GM12875 (cell line): Measurements from ENCODE around the gene CCDC127.

Source experiments
- H3K4me3 ChIP-seq: one replicate; pipeline ENCODE4 v1.5.1; 2011; ENCODE audit warnings: low read depth, low read length, control low read depth
- CTCF ChIP-seq: IDR thresholded peaks from 2 replicates; pipeline ENCODE4 v1.5.1; 2011; ENCODE audit warnings: low read depth, mild to moderate bottlenecking, control low read depth, inconsistent platforms, low read length, moderate library complexity, borderline replicate concordance; ENCODE audit not compliant: insufficient read depth

Gene CCDC127

GRCh38 chr5:204966-205670, 12.8 kb downstream of the CCDC127 start:
- no peak for TF ChIP-seq CTCF
- no peak overlapping the region for H3K4me3 ChIP-seq

- H3K4me3 ChIP-seq: no peak overlapping the region
These were observed 13.5 kb downstream of the CCDC127 start for GRCh38 chr5:204462-204861.

GRCh38 chr5:204001-204400, 14.0 kb downstream of the CCDC127 start:
- no peak overlapping the region for H3K4me3 ChIP-seq
- TF ChIP-seq CTCF: no peak

More at GRCh38 chr5:204462-204861, 13.5 kb downstream of the CCDC127 start:
- TF ChIP-seq CTCF: no peak

GRCh38 chr5:203246-203930, 14.6 kb downstream of the CCDC127 start:
- no peak for TF ChIP-seq CTCF
- H3K4me3 ChIP-seq: no peak overlapping the region

GRCh38 chr5:201672-202071, 16.3 kb downstream of the CCDC127 start:
- TF ChIP-seq CTCF: no peak
- H3K4me3 ChIP-seq: no peak overlapping the region

- no peak overlapping the region for H3K4me3 ChIP-seq
- no peak for TF ChIP-seq CTCF
These were observed 17.0 kb downstream of the CCDC127 start for GRCh38 chr5:200985-201384.
